HG03103 (cell line): ENCODE measurements around the gene TMEM129.
A peak's percentile ranks its signal among the peaks of the same experiment; 100 is the strongest.

Experiments
- ATAC-seq: cut with Tn5 transposase; IDR thresholded peaks from one replicate; pipeline ENCODE4 v1.9.1; 2021; ENCODE audit warnings: low read depth; ENCODE audit not compliant: unreplicated experiment

Gene TMEM129

GRCh38 chr4:1721003-1721665 is at the start of gene TMEM129, which contains the start of gene TACC3:
TSS of gene TMEM129 (minus strand) at chr4:1721323. CDS start at chr4:1720837, 486 bp downstream.
TSS of gene TACC3 (plus strand) at chr4:1721521. CDS start at chr4:1723422, 1,901 bp downstream.
- ATAC-seq = peak; percentile 72

- no peak for ATAC-seq
These were observed 49.7 kb upstream of the TMEM129 start for GRCh38 chr4:1770791-1771231.

- no peak for ATAC-seq
These were observed 49.1 kb upstream of the TMEM129 start for GRCh38 chr4:1770245-1770644.

GRCh38 chr4:1769692-1770091 is 48.6 kb upstream of the TMEM129 start:
- no peak for ATAC-seq

GRCh38 chr4:1768367-1769034 is 47.4 kb upstream of the TMEM129 start:
- no peak for ATAC-seq

GRCh38 chr4:1767770-1768366 is 46.7 kb upstream of the TMEM129 start:
- no peak for ATAC-seq

GRCh38 chr4:1767061-1767769 is 46.1 kb upstream of the TMEM129 start:
- ATAC-seq = no peak

- ATAC-seq = no peak
These were observed 45.3 kb upstream of the TMEM129 start for GRCh38 chr4:1766106-1767060.

- ATAC-seq = no peak
These were observed 44.4 kb upstream of the TMEM129 start for GRCh38 chr4:1765409-1766072.

GRCh38 chr4:1764670-1765069 is 43.5 kb upstream of the TMEM129 start:
- no peak for ATAC-seq

GRCh38 chr4:1763550-1764080 is 42.5 kb upstream of the TMEM129 start:
- ATAC-seq = no peak

- no peak for ATAC-seq
These were observed 42.0 kb upstream of the TMEM129 start for GRCh38 chr4:1763070-1763549.

GRCh38 chr4:1762264-1763010 is 41.3 kb upstream of the TMEM129 start:
- no peak for ATAC-seq

- ATAC-seq = no peak
These were observed 40.1 kb upstream of the TMEM129 start for GRCh38 chr4:1761130-1761689.

- ATAC-seq = no peak
These were observed 39.5 kb upstream of the TMEM129 start for GRCh38 chr4:1760521-1761071.

GRCh38 chr4:1759818-1760223 is 38.7 kb upstream of the TMEM129 start:
- ATAC-seq = no peak

GRCh38 chr4:1759170-1759817 is 38.2 kb upstream of the TMEM129 start:
- no peak for ATAC-seq
